K562 (cell line): ENCODE measurements around the gene NAA80.

Experiments
- CTCF ChIP-seq, 3 experiments: IDR thresholded peaks in 2 of 3; conservative IDR thresholded peaks in 1 of 3; 2 replicates each; pipeline ENCODE4 v1.5.1; 2011 to 2012; ENCODE audit warnings: low read length in 3 of 3, mild to moderate bottlenecking in 3 of 3, control low read depth in 2 of 3, improper control_type of control experiment in 1 of 3, inconsistent platforms in 1 of 3, low read depth in 1 of 3, mixed read lengths in 1 of 3, moderate library complexity in 1 of 3; ENCODE audit not compliant: insufficient read depth in 2 of 3
- DDX20 ChIP-seq: fragments of 450-650 bp; IDR thresholded peaks from 2 replicates; pipeline ENCODE4 v1.6.1; 2016; ENCODE audit warnings: missing genetic modification characterization, low read depth, mild to moderate bottlenecking, missing compliant biosample characterization, moderate library complexity
- GABPA ChIP-seq: fragments of 200-800 bp; sonication (Bioruptor generic); conservative IDR thresholded peaks from 2 replicates; pipeline ENCODE4 v1.6.1; 2016; ENCODE audit warnings: low read depth, missing genetic modification characterization, missing compliant biosample characterization
- KHSRP ChIP-seq: fragments of 450-650 bp; IDR thresholded peaks from 2 replicates; pipeline ENCODE4 v1.6.1; 2017
- POLR2AphosphoS5 ChIP-seq: IDR thresholded peaks from 2 replicates; pipeline ENCODE4 v1.6.1; 2011; ENCODE audit warnings: mild to moderate bottlenecking, low read depth, low read length, moderate library complexity; ENCODE audit not compliant: control insufficient read depth, insufficient read depth
- REST ChIP-seq, 2 experiments: fragments of 450-650 bp; formaldehyde crosslinking in 1 of 2; IDR thresholded peaks; 2 replicates each; pipeline versions ENCODE4 v1.4.0 to v1.6.1; 2014 to 2020; ENCODE audit warnings: mild to moderate bottlenecking in 2 of 2, borderline replicate concordance in 1 of 2, low read depth in 1 of 2
- SP2 ChIP-seq: IDR thresholded peaks from 2 replicates; pipeline ENCODE4 v1.6.1; 2011; ENCODE audit warnings: mild to moderate bottlenecking, low read depth, low read length, moderate library complexity; ENCODE audit not compliant: poor library complexity, severe bottlenecking; ENCODE audit errors: extremely low read depth
- SRF ChIP-seq, 2 experiments: fragments of 250-450, 450-650 bp in 1 of 2; sonication (Bioruptor Pico) in 1 of 2; sonication (generic) in 1 of 2; formaldehyde crosslinking; IDR thresholded peaks; 2 replicates each; pipeline versions ENCODE4 v1.5.0 to v1.5.1; 2020 to 2022; ENCODE audit warnings: mild to moderate bottlenecking in 1 of 2, missing genetic modification reagents in 1 of 2
- TARDBP ChIP-seq: fragments of 450-650 bp; IDR thresholded peaks from 2 replicates; pipeline ENCODE4 v1.6.1; 2016
- YY1 ChIP-seq, 3 experiments: IDR thresholded peaks; 2 replicates each; pipeline ENCODE4 v1.6.1; 2011; ENCODE audit warnings: low read length in 2 of 3, mild to moderate bottlenecking in 2 of 3, moderate library complexity in 2 of 3, borderline replicate concordance in 1 of 3, control low read depth in 1 of 3, low read depth in 1 of 3; ENCODE audit not compliant: insufficient read depth in 3 of 3, insufficient replicate concordance in 2 of 3, control insufficient read depth in 1 of 3, insufficient read length in 1 of 3; ENCODE audit errors: extremely low read depth in 1 of 3
- ZBED1 ChIP-seq: IDR thresholded peaks from 2 replicates; pipeline ENCODE4 v1.6.1; 2014
- ZNF184 ChIP-seq: sonication (generic); formaldehyde crosslinking; IDR thresholded peaks from 2 replicates; pipeline ENCODE4 v1.5.0; 2020; ENCODE audit warnings: missing genetic modification reagents
- TF ChIP-seq, protein P1 (sequence below): fragments of 250-450 bp; sonication (Bioruptor Pico); IDR thresholded peaks from 2 replicates; pipeline ENCODE4 v1.5.0; 2020; ENCODE audit warnings: mild to moderate bottlenecking, borderline replicate concordance

DNA sequence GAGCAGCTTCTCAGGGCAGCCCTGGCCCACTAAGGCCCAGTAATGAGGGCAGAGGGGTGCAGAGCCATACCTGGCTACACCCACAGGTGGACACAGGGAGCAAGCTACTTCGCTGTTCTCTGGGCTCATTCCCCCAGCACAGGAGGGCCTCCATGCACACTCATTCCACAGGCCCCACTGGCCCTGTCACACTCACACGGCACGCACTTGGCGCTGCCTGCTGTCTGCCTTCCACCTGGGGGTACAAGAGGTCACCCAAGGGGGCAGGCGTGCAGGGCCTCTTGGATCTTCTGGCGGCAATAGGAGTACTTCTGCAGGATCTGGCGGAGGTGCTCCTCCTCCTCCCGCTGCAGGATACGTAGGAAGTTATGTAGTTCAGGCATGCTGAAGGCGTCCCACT, 31.1 kb upstream of the NAA80 start:
- TF ChIP-seq, protein P1, sequence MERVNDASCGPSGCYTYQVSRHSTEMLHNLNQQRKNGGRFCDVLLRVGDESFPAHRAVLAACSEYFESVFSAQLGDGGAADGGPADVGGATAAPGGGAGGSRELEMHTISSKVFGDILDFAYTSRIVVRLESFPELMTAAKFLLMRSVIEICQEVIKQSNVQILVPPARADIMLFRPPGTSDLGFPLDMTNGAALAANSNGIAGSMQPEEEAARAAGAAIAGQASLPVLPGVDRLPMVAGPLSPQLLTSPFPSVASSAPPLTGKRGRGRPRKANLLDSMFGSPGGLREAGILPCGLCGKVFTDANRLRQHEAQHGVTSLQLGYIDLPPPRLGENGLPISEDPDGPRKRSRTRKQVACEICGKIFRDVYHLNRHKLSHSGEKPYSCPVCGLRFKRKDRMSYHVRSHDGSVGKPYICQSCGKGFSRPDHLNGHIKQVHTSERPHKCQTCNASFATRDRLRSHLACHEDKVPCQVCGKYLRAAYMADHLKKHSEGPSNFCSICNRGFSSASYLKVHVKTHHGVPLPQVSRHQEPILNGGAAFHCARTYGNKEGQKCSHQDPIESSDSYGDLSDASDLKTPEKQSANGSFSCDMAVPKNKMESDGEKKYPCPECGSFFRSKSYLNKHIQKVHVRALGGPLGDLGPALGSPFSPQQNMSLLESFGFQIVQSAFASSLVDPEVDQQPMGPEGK: no peak
- TF ChIP-seq REST (IDR thresholded peaks at IDR 0.05; ENCODE audit: borderline replicate concordance) (no peak), REST (CRISPR knock-in tag; IDR thresholded peaks at IDR 0.05; ENCODE audit: low read depth) (no peak), YY1 (IDR thresholded peaks at IDR 0.05; ENCODE audit: borderline replicate concordance in 1 of 3, control insufficient read depth in 1 of 3, extremely low read depth in 1 of 3, insufficient read depth in 3 of 3, insufficient read length in 1 of 3, insufficient replicate concordance in 2 of 3, low read depth in 1 of 3, low read length in 2 of 3) (no peak), SP2 (no peak), CTCF (IDR thresholded peaks at IDR 0.05 in 2 of 3, conservative IDR thresholded peaks at IDR 0.05 in 1 of 3; ENCODE audit: insufficient read depth in 2 of 3, low read depth in 1 of 3, low read length in 3 of 3) (no peak), ZBED1 (no peak), SRF (CRISPR knock-in tag; IDR thresholded peaks at IDR 0.05) (no peak), KHSRP (no peak), DDX20 (tag) (no peak), GABPA (tag) (no peak), ZNF184 (CRISPR knock-in tag) (no peak), TARDBP (no peak), POLR2AphosphoS5 (no peak)
